ENCODE measurements around the gene FOXB1. TPM values are rescaled to one million over a fixed set of nuclear protein-coding genes. Genes with fewer than 3 reads are reported as not detected.

Gene FOXB1
- total and polyA plus RNA-seq, 2 of the 13 experiments (the other 11 are each of a cell fraction or from before 2014, with no cell fraction given) = not detected

DNA sequence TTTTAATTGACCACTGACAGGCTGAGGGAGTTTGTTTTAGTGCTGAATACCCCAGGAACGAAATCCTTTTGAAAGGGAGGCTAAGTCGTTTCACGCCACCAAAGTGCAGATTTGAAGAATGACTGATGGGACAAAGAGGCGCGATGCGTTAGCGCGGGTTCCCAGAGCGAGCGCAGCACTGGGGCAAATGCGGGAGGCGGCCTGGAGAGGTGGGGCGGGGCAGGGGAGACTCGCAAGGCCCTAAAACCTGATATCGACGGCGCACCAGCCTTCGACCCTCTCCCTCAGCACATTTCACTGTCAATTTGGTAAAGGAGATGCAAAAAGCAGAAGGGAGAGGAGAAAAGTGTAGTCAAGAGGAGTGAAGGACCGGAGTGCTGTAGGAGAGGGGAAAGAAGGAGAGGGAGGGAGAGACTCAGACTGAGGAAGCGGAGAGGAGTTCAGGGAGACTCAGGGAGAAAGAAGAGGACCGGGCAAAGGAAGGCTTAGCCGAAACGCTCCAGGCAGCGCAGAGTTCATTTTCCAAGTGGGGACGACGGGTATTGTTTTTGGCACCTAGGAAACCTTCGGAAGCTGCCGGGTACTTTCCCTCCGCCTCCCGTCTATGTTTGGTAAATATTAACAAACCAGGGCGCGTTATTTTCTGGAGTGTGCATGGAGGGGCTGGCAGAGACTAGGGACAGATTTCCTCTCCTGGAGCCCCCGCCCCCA is 3.8 kb upstream of the FOXB1 start:
- Histone ChIP-seq H3K4me3 (replicated peaks in 1 of 3; ENCODE audit: insufficient read depth in 1 of 3, low read depth in 2 of 3, low read length in 3 of 3) (no peak overlapping the region), H3K4me2 (ENCODE audit: low read depth, low read length) (no peak overlapping the region), H3K27me3 (ENCODE audit: control insufficient read depth in 1 of 2, insufficient read depth in 2 of 2, low read length in 2 of 2) (peaks cover 17 to 97% of the 10 kb centered on the region in 2 experiments), H3K27ac (ENCODE audit: extremely low read length, insufficient read depth, low read length) (no peak overlapping the region), H3K9me3 (ENCODE audit: low read length) (no peaks in the 10 kb centered on the region), H3K4me1 (ENCODE audit: insufficient read depth, low read length) (peaks cover 11% of the 10 kb centered on the region), H3K79me2 (ENCODE audit: insufficient read depth, low read length) (no peaks in the 10 kb centered on the region), H2AFZ (ENCODE audit: low read length) (no peak overlapping the region), H3K9ac (ENCODE audit: insufficient read depth, low read depth, low read length) (no peak overlapping the region), H3K36me3 (replicated peaks in 1 of 2; ENCODE audit: control insufficient read depth in 1 of 2, insufficient read depth in 2 of 2, low read length in 2 of 2) (no peaks in the 10 kb centered on the region), H4K20me1 (ENCODE audit: insufficient read depth, low read length) (no peaks in the 10 kb centered on the region)
- POLR2A ChIA-PET = no interaction called here
- no TSS peak for BruUV-seq (replicated peaks)
- CTCF ChIA-PET (ENCODE audit: low intra/inter-chr PET ratio, low total read pairs) = no interaction called here
- intact Hi-C loops (cut with micrococcal nuclease; ENCODE audit: unreplicated experiment) = no loop called here
- 42% methylated on average over 29 of the region's 33 CpGs for WGBS (ENCODE audit: low lambda C conversion rate)
- FAIRE-seq (no peak), ATAC-seq (no peak), DNase-seq (ENCODE audit: low spot score) (no peak)
- in situ Hi-C loops (cut with HindIII; ENCODE audit: extremely low pct_ligation_motif_present, low pct_unique_long_range_greater_than_20kb) = no loop called here
- TF ChIP-seq, protein P1, sequence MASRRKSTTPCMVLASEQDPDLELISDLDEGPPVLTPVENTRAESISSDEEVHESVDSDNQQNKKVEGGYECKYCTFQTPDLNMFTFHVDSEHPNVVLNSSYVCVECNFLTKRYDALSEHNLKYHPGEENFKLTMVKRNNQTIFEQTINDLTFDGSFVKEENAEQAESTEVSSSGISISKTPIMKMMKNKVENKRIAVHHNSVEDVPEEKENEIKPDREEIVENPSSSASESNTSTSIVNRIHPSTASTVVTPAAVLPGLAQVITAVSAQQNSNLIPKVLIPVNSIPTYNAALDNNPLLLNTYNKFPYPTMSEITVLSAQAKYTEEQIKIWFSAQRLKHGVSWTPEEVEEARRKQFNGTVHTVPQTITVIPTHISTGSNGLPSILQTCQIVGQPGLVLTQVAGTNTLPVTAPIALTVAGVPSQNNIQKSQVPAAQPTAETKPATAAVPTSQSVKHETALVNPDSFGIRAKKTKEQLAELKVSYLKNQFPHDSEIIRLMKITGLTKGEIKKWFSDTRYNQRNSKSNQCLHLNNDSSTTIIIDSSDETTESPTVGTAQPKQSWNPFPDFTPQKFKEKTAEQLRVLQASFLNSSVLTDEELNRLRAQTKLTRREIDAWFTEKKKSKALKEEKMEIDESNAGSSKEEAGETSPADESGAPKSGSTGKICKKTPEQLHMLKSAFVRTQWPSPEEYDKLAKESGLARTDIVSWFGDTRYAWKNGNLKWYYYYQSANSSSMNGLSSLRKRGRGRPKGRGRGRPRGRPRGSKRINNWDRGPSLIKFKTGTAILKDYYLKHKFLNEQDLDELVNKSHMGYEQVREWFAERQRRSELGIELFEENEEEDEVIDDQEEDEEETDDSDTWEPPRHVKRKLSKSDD (CRISPR knock-in tag; IDR thresholded peaks at IDR 0.05; ENCODE audit: low read depth) = no peak
- TF ChIP-seq KDM5B (CRISPR knock-in tag; IDR thresholded peaks at IDR 0.05; ENCODE audit: borderline replicate concordance) (no peak), ZC3H13 (CRISPR knock-in tag; IDR thresholded peaks at IDR 0.05) (no peak), CBX2 (IDR thresholded peaks at IDR 0.05; ENCODE audit: low read depth, low read length) (no peak), CBX2 (CRISPR knock-in tag; IDR thresholded peaks at IDR 0.05; ENCODE audit: low read depth) (no peak), HOXA3 (CRISPR knock-in tag; IDR thresholded peaks at IDR 0.05) (no peak), RXRB (CRISPR knock-in tag; IDR thresholded peaks at IDR 0.05; ENCODE audit: borderline replicate concordance) (no peak), ZFY (CRISPR knock-in tag; IDR thresholded peaks at IDR 0.05) (no peak), BCL6 (CRISPR knock-in tag; IDR thresholded peaks at IDR 0.05) (no peak), KLF6 (CRISPR knock-in tag; IDR thresholded peaks at IDR 0.05) (no peak), NRL (CRISPR knock-in tag; IDR thresholded peaks at IDR 0.05; ENCODE audit: borderline replicate concordance) (no peak), ZNF232 (CRISPR knock-in tag; IDR thresholded peaks at IDR 0.05; ENCODE audit: borderline replicate concordance) (no peak), ZNF644 (CRISPR knock-in tag; IDR thresholded peaks at IDR 0.05; ENCODE audit: low read depth) (no peak), ATF7-NPFF (CRISPR knock-in tag; IDR thresholded peaks at IDR 0.05; ENCODE audit: low read depth) (no peak), PCBP1 (IDR thresholded peaks at IDR 0.05; ENCODE audit: borderline replicate concordance, low read depth, low read length) (no peak)
- TF ChIP-seq, protein P2, sequence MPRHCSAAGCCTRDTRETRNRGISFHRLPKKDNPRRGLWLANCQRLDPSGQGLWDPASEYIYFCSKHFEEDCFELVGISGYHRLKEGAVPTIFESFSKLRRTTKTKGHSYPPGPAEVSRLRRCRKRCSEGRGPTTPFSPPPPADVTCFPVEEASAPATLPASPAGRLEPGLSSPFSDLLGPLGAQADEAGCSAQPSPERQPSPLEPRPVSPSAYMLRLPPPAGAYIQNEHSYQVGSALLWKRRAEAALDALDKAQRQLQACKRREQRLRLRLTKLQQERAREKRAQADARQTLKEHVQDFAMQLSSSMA (CRISPR knock-in tag; IDR thresholded peaks at IDR 0.05) = no peak
- TF ChIP-seq, protein P3, sequence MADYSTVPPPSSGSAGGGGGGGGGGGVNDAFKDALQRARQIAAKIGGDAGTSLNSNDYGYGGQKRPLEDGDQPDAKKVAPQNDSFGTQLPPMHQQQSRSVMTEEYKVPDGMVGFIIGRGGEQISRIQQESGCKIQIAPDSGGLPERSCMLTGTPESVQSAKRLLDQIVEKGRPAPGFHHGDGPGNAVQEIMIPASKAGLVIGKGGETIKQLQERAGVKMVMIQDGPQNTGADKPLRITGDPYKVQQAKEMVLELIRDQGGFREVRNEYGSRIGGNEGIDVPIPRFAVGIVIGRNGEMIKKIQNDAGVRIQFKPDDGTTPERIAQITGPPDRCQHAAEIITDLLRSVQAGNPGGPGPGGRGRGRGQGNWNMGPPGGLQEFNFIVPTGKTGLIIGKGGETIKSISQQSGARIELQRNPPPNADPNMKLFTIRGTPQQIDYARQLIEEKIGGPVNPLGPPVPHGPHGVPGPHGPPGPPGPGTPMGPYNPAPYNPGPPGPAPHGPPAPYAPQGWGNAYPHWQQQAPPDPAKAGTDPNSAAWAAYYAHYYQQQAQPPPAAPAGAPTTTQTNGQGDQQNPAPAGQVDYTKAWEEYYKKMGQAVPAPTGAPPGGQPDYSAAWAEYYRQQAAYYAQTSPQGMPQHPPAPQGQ (CRISPR knock-in tag; IDR thresholded peaks at IDR 0.05; ENCODE audit: borderline replicate concordance) = no peak
